NCI-H1092 (cell line): ENCODE data around the gene COL4A2.
"Not testable (repeated sequence)": the region's sequence is repeated elsewhere in the genome, so short reads cannot be mapped to it uniquely, and the experiment has no call there.

ENCODE experiments used
- DNase-seq: peaks from one replicate; lab custom pipeline; 2025; lab: John Stamatoyannopoulos, UW

COL4A2 gene

GRCh38 chr13:110475117-110475516 lies 168.0 kb downstream of the COL4A2 start:
- no peak for DNase-seq

- DNase-seq, result no peak
These were observed 168.6 kb downstream of the COL4A2 start for GRCh38 chr13:110475550-110476219.

GRCh38 chr13:110476220-110476617 lies 169.1 kb downstream of the COL4A2 start:
- DNase-seq, result no peak

- no peak for DNase-seq
These were observed 170.7 kb downstream of the COL4A2 start for GRCh38 chr13:110477706-110478245.

- DNase-seq, result no peak
These were observed 171.5 kb downstream of the COL4A2 start for GRCh38 chr13:110478405-110479214.

GRCh38 chr13:110479215-110479545 lies 172.1 kb downstream of the COL4A2 start:
- no peak for DNase-seq

- no peak for DNase-seq
These were observed 172.6 kb downstream of the COL4A2 start for GRCh38 chr13:110479648-110480047.

GRCh38 chr13:110480161-110480560 lies 173.1 kb downstream of the COL4A2 start:
- DNase-seq, result no peak

- DNase-seq, result no peak
These were observed 176.4 kb downstream of the COL4A2 start for GRCh38 chr13:110483386-110483968.

GRCh38 chr13:110484290-110485048 lies 177.4 kb downstream of the COL4A2 start:
- no peak for DNase-seq

- DNase-seq, result no peak
These were observed 178.5 kb downstream of the COL4A2 start for GRCh38 chr13:110485604-110486003.

- no peak for DNase-seq
These were observed 179.1 kb downstream of the COL4A2 start for GRCh38 chr13:110486061-110486715.

GRCh38 chr13:110486880-110487279 lies 179.8 kb downstream of the COL4A2 start:
- not testable (repeated sequence) for DNase-seq

- DNase-seq, result no peak
These were observed 183.1 kb downstream of the COL4A2 start for GRCh38 chr13:110490009-110490770.

- DNase-seq, result no peak
These were observed 185.0 kb downstream of the COL4A2 start for GRCh38 chr13:110491869-110492678.

- DNase-seq, result no peak
These were observed 185.9 kb downstream of the COL4A2 start for GRCh38 chr13:110492679-110493593.

GRCh38 chr13:110493613-110494012 lies 186.5 kb downstream of the COL4A2 start:
- DNase-seq, result no peak

- no peak for DNase-seq
These were observed 188.3 kb downstream of the COL4A2 start for GRCh38 chr13:110495376-110495775.

- DNase-seq, result no peak
These were observed 188.8 kb downstream of the COL4A2 start for GRCh38 chr13:110495881-110496280.
